Fibroblast of the conjunctiva (primary cell): ENCODE data around the gene CNTN4.
"Not testable (repeated sequence)": the region's sequence is repeated elsewhere in the genome, so short reads cannot be mapped to it uniquely, and the experiment has no call there.

ENCODE experiments used
- DNase-seq: peaks from one replicate; pipeline ENCODE4 v3.0.0-alpha.2; 2010; ENCODE audit warnings: low read depth

The CNTN4 gene

GRCh38 chr3:2861920-2862319 lies 763.3 kb downstream of the CNTN4 start:
- DNase-seq = no peak

- DNase-seq = no peak
These were observed 763.7 kb downstream of the CNTN4 start for GRCh38 chr3:2862366-2862765.

- DNase-seq = no peak
These were observed 764.5 kb downstream of the CNTN4 start for GRCh38 chr3:2863127-2863526.

- no peak for DNase-seq
These were observed 771.2 kb downstream of the CNTN4 start for GRCh38 chr3:2869905-2870304.

GRCh38 chr3:2870724-2871333 lies 772.2 kb downstream of the CNTN4 start:
- no peak for DNase-seq

GRCh38 chr3:2872884-2873283 lies 774.2 kb downstream of the CNTN4 start:
- DNase-seq = no peak

GRCh38 chr3:2873986-2874385 lies 775.3 kb downstream of the CNTN4 start:
- DNase-seq = no peak

GRCh38 chr3:2875699-2876098 lies 777.0 kb downstream of the CNTN4 start:
- no peak for DNase-seq

GRCh38 chr3:2876362-2876761 lies 777.7 kb downstream of the CNTN4 start:
- no peak for DNase-seq

- no peak for DNase-seq
These were observed 780.4 kb downstream of the CNTN4 start for GRCh38 chr3:2879023-2879422.

- no peak for DNase-seq
These were observed 780.9 kb downstream of the CNTN4 start for GRCh38 chr3:2879587-2879986.

- DNase-seq = no peak
These were observed 781.6 kb downstream of the CNTN4 start for GRCh38 chr3:2880218-2880756.

GRCh38 chr3:2883283-2883682 lies 784.6 kb downstream of the CNTN4 start:
- DNase-seq = no peak

GRCh38 chr3:2888592-2888991 lies 789.9 kb downstream of the CNTN4 start:
- no peak for DNase-seq

- no peak for DNase-seq
These were observed 791.1 kb downstream of the CNTN4 start for GRCh38 chr3:2889736-2890135.

- DNase-seq = no peak
These were observed 797.8 kb downstream of the CNTN4 start for GRCh38 chr3:2896308-2896939.

GRCh38 chr3:2897821-2898220 lies 799.2 kb downstream of the CNTN4 start:
- no peak for DNase-seq

- DNase-seq = no peak
These were observed 800.1 kb downstream of the CNTN4 start for GRCh38 chr3:2898591-2899353.

- no peak for DNase-seq
These were observed 805.4 kb downstream of the CNTN4 start for GRCh38 chr3:2904054-2904453.

- no peak for DNase-seq
These were observed 810.2 kb downstream of the CNTN4 start for GRCh38 chr3:2908693-2909351.

- no peak for DNase-seq
These were observed 812.3 kb downstream of the CNTN4 start for GRCh38 chr3:2910997-2911396.

- DNase-seq = no peak
These were observed 817.2 kb downstream of the CNTN4 start for GRCh38 chr3:2915826-2916225.

GRCh38 chr3:2916640-2917039 lies 818.0 kb downstream of the CNTN4 start:
- DNase-seq = not testable (repeated sequence)
